NT2/D1 (cell line): ENCODE measurements around the gene TMA7B.

Source experiments
- YY1 ChIP-seq: IDR thresholded peaks from 2 replicates; pipeline ENCODE4 v1.6.1; 2011; ENCODE audit not compliant: insufficient read length, insufficient read depth
- ZNF274 ChIP-seq: IDR thresholded peaks from 2 replicates; pipeline ENCODE4 v1.6.1; 2011; ENCODE audit warnings: mild to moderate bottlenecking, low read depth, low read length

DNA sequence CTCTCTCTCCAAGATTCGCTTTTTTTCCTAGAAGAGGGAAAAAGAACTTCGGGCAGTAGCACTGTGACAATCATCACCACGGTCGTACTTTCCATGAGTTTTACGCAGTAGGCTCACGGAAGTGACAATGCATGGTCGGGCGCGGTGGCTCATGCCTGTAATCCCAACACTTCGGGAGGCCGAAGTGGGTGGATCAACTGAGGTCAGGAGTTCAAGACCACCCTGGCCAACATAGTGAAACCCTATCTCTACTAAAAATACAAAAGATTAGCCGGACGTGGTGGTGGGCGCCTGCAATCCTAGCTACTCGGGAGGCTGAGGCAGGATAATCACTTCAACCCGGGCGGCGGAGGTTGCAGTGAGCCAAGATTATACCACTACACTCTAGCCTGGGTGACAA is 35.9 kb upstream of the TMA7B start:
- TF ChIP-seq YY1 (no peak), ZNF274 (no peak)
